ENCODE results near the gene GOSR2. TPM values are rescaled to one million over a fixed set of nuclear protein-coding genes. Genes with fewer than 3 reads are reported as not detected.
"Not testable (repeated sequence)": the region's sequence is repeated elsewhere in the genome, so short reads cannot be mapped to it uniquely, and the experiment has no call there.

The GOSR2 gene
- total RNA-seq, 1 experiment from 2014 or later, result 48.4 TPM

GRCh38 chr17:46984341-46984740 lies 61.4 kb downstream of the GOSR2 start:
- H3K9me2 ChIP-seq (replicated peaks; ENCODE audit: low read length), result no peaks in the 10 kb centered on the region
- peaks cover 10% of the 10 kb centered on the region for H3K27me3 ChIP-seq (ENCODE audit: low read length)
- no peak overlapping the region for H3K4me2 ChIP-seq (ENCODE audit: low read length)
- H4K20me1 ChIP-seq (ENCODE audit: low read length), result no peaks in the 10 kb centered on the region
- H3K9ac ChIP-seq (ENCODE audit: low read length), result no peak overlapping the region
- intact Hi-C loops (cut with micrococcal nuclease), result no loop called here
- H3F3A ChIP-seq (ENCODE audit: low read length, unreplicated experiment), result no peaks in the 10 kb centered on the region
- H3K4me1 ChIP-seq (ENCODE audit: insufficient read depth, low read length), result 0 out of 2 replicates have a peak, but pooled peaks cover 2% of the 10 kb centered on the region
- H2AFZ ChIP-seq (ENCODE audit: low read length), result no peak overlapping the region
- TF ChIP-seq EZH2 (IDR thresholded peaks at IDR 0.05; ENCODE audit: low read length, unreplicated experiment), result no peak
- TF ChIP-seq EZH2phosphoT487 (IDR thresholded peaks at IDR 0.05; ENCODE audit: borderline replicate concordance, low read length), result no peak
- TF ChIP-seq CTCF (conservative IDR thresholded peaks at IDR 0.05; ENCODE audit: low read depth, low read length), result no peak
- H3K36me3 ChIP-seq (ENCODE audit: low read depth, low read length), result no peaks in the 10 kb centered on the region
- DNase-seq (no peak), ATAC-seq (no peak)
- BruUV-seq (replicated peaks), result no TSS peak
- H3K9me3 ChIP-seq (ENCODE audit: low read length), result no peaks in the 10 kb centered on the region
- H3K4me3 ChIP-seq (ENCODE audit: low read length), result no peak overlapping the region
- no peak overlapping the region for H3K27ac ChIP-seq (ENCODE audit: low read length)
- H3K79me2 ChIP-seq (ENCODE audit: low read length), result no peaks in the 10 kb centered on the region
- POLR2A ChIA-PET (ENCODE audit: unreplicated experiment), result no interaction called here
- CTCF ChIA-PET, result no interaction called here

GRCh38 chr17:46984892-46985291 lies 61.9 kb downstream of the GOSR2 start:
- H3K4me2 ChIP-seq (ENCODE audit: low read length), result no peak overlapping the region
- ChIA-PET CTCF (no interaction called here), POLR2A (ENCODE audit: unreplicated experiment) (no interaction called here)
- no peaks in the 10 kb centered on the region for H3K36me3 ChIP-seq (ENCODE audit: low read depth, low read length)
- H2AFZ ChIP-seq (ENCODE audit: low read length), result no peak overlapping the region
- H3K27ac ChIP-seq (ENCODE audit: low read length), result no peak overlapping the region
- no TSS peak for BruUV-seq (replicated peaks)
- H3K9me3 ChIP-seq (ENCODE audit: low read length), result no peaks in the 10 kb centered on the region
- no peaks in the 10 kb centered on the region for H3K9me2 ChIP-seq (replicated peaks; ENCODE audit: low read length)
- no peaks in the 10 kb centered on the region for H4K20me1 ChIP-seq (ENCODE audit: low read length)
- TF ChIP-seq EZH2phosphoT487 (IDR thresholded peaks at IDR 0.05; ENCODE audit: borderline replicate concordance, low read length), result no peak
- no peak for TF ChIP-seq EZH2 (IDR thresholded peaks at IDR 0.05; ENCODE audit: low read length, unreplicated experiment)
- no peak for TF ChIP-seq CTCF (conservative IDR thresholded peaks at IDR 0.05; ENCODE audit: low read depth, low read length)
- H3K9ac ChIP-seq (ENCODE audit: low read length), result no peak overlapping the region
- no peaks in the 10 kb centered on the region for H3K4me1 ChIP-seq (ENCODE audit: insufficient read depth, low read length)
- DNase-seq, result no peak
- ATAC-seq, result no peak
- 0 out of 2 replicates have a peak, but pooled peaks cover 4% of the 10 kb centered on the region for H3K27me3 ChIP-seq (ENCODE audit: low read length)
- no peaks in the 10 kb centered on the region for H3K79me2 ChIP-seq (ENCODE audit: low read length)
- H3K4me3 ChIP-seq (ENCODE audit: low read length), result no peak overlapping the region
- intact Hi-C loops (cut with micrococcal nuclease), result no loop called here
- H3F3A ChIP-seq (ENCODE audit: low read length, unreplicated experiment), result no peaks in the 10 kb centered on the region

GRCh38 chr17:46986366-46986765 lies 63.4 kb downstream of the GOSR2 start:
- Histone ChIP-seq H4K20me1 (ENCODE audit: low read length) (no peaks in the 10 kb centered on the region), H3K27me3 (ENCODE audit: low read length) (no peaks in the 10 kb centered on the region), H3K4me3 (ENCODE audit: low read length) (no peak overlapping the region), H2AFZ (ENCODE audit: low read length) (no peak overlapping the region), H3F3A (ENCODE audit: low read length, unreplicated experiment) (no peaks in the 10 kb centered on the region), H3K4me1 (ENCODE audit: insufficient read depth, low read length) (no peaks in the 10 kb centered on the region), H3K4me2 (ENCODE audit: low read length) (no peak overlapping the region), H3K9me3 (ENCODE audit: low read length) (no peaks in the 10 kb centered on the region), H3K79me2 (ENCODE audit: low read length) (no peaks in the 10 kb centered on the region), H3K9me2 (replicated peaks; ENCODE audit: low read length) (no peaks in the 10 kb centered on the region), H3K27ac (ENCODE audit: low read length) (no peak overlapping the region), H3K36me3 (ENCODE audit: low read depth, low read length) (no peaks in the 10 kb centered on the region), H3K9ac (ENCODE audit: low read length) (no peak overlapping the region)
- POLR2A ChIA-PET (ENCODE audit: unreplicated experiment), result no interaction called here
- CTCF ChIA-PET, result no interaction called here
- intact Hi-C loops (cut with micrococcal nuclease), result no loop called here
- TF ChIP-seq EZH2 (IDR thresholded peaks at IDR 0.05; ENCODE audit: low read length, unreplicated experiment) (no peak), EZH2phosphoT487 (IDR thresholded peaks at IDR 0.05; ENCODE audit: borderline replicate concordance, low read length) (no peak), CTCF (conservative IDR thresholded peaks at IDR 0.05; ENCODE audit: low read depth, low read length) (no peak)
- no TSS peak for BruUV-seq (replicated peaks)
- DNase-seq (no peak), ATAC-seq (no peak)

- H3K79me2 ChIP-seq (ENCODE audit: low read length); H3K9ac ChIP-seq (ENCODE audit: low read length); H3K9me3 ChIP-seq (ENCODE audit: low read length); H3K27me3 ChIP-seq (ENCODE audit: low read length); H3K4me1 ChIP-seq (ENCODE audit: insufficient read depth, low read length); ATAC-seq; H4K20me1 ChIP-seq (ENCODE audit: low read length); BruUV-seq (replicated peaks); H3K4me3 ChIP-seq (ENCODE audit: low read length); H3F3A ChIP-seq (ENCODE audit: low read length, unreplicated experiment); H3K27ac ChIP-seq (ENCODE audit: low read length); H2AFZ ChIP-seq (ENCODE audit: low read length); H3K36me3 ChIP-seq (ENCODE audit: low read depth, low read length); H3K9me2 ChIP-seq (replicated peaks; ENCODE audit: low read length); CTCF ChIA-PET; DNase-seq; H3K4me2 ChIP-seq (ENCODE audit: low read length); POLR2A ChIA-PET (ENCODE audit: unreplicated experiment); intact Hi-C loops (cut with micrococcal nuclease): not testable (repeated sequence)
Observed at GRCh38 chr17:46987927-46988326, 65.0 kb downstream of the GOSR2 start.

All from PC-3 (cell line).